GM03348 (cell line): ENCODE data around the gene POP7.
"Not testable (repeated sequence)": the region's sequence is repeated elsewhere in the genome, so short reads cannot be mapped to it uniquely, and the experiment has no call there.

Source experiments
- DNase-seq: peaks from one replicate; pipeline ENCODE4 v3.0.0; 2012; ENCODE audit warnings: low spot score

The POP7 gene

DNA sequence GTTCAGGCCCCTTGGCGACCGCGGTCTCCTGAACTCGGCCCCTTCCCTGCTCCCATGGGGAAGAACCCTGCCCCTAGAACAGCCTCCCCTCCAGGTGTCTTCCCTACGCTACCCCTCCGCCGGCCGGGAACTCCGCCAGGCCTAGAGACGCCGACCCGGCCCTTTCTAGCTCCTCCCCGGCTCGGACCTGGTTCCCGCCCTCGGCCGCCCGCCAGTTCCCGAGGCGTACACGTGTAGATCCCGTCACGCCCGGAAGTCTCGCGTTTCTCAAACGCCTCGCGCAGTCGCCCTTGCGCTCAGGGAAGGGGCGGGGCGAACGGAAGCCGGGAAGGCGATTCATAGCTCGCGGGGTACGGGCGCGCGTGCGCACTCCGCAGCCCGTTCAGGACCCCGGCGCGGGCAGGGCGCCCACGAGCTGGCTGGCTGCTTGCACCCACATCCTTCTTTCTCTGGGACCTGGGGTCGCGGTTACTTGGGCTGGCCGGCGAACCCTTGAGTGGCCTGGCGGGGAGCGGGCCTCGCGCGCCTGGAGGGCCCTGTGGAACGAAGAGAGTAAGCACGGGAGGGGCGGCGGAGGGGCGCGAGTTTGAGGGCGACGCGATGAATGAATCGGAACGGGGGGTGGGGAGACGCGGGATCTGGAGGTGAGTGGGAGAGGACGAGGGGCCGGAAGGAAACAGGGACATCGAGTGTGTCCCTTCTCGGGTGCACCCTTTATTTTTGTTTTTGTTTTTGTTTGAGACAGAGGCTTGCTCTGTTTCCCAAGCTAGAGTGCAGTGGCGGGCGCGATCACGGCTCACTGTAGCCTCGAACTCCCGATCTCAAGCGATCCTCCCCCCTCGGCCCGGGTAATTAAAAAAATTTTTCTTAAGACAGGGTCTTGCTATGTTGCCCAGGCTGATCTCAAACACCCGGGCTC lies at the start of gene POP7:
Gene POP7 (plus strand): TSS at position 369 of the 919 bp plus-strand sequence. CDS start 710 bp downstream, outside the sequence.
- peak; percentile 99 for DNase-seq

DNA sequence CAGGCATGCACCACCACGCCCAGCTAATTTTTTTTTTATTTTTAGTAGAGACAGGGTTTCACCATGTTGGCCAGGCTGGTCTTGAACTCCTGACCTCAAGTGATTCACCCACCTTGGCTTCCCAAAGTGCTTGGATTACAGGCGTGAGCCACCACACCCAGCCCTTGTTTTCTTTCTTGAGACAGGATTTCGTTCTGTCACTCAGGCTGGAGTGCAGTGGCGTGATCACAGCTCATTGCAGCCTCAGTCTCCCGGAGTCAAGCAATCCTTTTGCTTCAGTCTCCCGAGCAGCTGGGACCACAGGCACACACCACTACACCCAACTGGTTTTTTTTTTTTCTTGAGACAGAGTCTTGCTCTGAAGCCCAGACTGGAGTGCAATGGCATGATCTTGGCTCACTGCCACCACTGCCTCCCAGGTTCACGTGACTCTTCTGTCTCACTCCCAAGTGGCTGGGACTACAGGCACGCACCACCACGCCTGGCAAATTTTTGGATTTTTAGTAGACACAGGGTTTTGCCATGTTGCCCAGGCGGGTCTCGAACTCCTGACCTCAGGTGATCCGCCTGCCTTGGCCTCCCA lies 43.6 kb upstream of the POP7 start:
- DNase-seq, result not testable (repeated sequence)

DNA sequence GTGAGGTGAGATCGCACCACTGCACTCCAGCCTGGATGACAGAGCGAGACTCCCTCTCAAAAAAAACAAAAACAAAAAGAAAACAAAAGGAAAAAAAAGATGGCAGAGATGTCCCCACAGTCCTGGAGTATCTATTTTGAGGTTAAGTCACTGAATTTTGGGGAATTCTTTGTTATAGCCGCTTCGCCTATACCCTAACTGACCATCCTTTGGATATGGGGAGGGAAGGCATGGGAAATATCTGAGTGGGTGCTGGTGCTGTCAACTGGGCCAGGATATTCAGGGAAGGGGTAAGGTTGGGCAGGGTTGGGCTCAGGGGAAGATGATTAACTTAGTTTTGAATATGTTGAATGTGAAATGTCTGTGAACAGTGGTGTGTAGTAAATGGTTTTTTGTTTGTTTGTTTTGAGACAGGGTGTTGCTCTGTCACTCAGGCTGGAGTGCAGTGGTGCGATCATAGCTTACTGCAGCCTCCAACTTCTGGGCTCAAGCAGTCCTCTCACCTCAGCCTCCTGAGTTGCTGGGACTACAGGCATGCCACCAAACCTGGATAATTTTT lies 40.7 kb upstream of the POP7 start:
- no peak for DNase-seq

DNA sequence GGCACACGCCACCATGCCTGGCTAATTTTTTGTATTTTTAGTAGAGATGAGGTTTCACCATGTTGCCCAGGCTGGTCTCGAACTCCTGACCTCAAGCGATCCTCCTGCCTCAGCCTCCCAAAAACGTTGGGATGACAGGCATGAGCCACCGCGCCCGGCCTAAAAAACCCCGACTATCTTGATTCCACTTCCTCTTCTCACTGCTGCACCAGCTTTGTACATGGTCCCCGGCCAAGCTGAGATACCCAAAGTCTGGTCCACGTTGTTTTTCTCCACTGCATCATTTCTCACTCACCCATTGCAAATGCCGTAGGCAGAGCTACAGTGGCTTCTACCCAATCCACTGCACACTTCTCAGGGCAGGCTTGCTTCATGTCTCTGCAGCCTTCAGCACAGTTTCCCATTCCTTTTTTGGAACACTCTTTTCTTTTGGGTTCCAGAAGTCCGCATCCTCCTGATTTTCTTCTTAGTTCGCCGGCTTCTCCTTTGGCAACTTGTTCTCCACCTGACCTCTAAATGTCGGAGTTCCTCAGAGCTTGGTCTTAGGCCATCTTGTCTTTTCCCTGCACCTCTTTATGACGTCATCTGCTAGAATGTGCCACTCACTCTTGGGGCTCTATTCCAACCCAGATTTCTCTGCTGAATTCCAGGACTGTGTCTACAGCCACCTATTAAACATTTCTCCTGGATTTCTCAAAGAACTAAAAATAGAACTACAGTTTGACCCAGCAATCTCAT lies 38.4 kb upstream of the POP7 start:
- no peak for DNase-seq

DNA sequence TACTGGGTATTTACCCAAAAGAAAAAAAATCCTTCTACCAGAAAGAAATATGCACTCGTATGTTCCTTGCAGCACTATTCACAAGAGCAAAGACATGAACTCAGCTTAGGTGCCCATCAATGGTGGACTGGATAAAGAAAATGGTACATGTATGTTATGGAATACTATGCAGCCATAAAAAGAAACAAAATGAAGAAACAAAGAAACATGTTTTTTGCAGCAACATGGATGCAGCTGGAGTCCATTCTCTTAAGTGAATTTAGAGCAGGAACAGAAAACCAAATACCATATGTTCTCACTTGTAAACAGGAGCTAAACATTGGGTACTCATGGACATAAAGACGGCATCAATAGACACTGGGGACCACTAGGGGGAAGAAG lies 37.9 kb upstream of the POP7 start:
- no peak for DNase-seq

DNA sequence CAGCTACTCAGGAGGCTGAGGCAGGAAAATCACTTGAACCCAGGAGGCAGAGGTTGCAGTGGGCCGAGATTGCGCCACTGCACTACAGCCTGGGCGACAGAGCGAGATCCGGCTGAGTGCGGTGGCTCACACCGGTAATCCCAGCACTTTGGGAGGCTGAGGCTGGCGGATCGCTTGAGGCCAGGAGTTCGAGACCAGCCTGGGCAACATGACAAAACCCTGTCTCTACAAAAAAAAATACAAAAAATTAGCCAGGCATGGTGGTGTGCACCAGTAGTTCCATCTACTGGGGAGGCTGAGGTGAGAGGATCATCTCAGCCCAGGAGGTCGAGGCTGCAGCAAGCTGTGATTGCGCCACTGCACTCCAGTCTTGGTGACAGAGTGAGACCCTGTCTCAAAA lies 36.8 kb upstream of the POP7 start:
- DNase-seq, result not testable (repeated sequence)

DNA sequence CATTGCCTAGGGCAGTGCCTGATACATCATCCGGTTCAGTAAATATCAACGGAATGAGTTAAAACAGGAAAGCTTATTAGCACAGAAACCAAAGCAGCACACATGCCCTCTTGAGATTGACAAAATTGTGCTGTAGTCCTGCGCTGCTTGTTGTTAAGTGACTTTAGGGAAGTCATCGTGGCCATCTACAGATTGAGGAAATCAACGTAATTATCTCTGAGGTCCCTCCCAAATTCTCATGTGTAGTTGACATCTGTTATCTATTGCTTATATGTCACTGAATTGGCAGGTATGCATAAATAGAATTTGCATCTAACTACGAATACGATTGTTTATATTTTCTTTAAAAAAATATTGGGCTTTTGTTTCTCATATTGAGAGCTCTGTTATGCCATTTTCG lies 35.8 kb upstream of the POP7 start:
- no peak for DNase-seq

DNA sequence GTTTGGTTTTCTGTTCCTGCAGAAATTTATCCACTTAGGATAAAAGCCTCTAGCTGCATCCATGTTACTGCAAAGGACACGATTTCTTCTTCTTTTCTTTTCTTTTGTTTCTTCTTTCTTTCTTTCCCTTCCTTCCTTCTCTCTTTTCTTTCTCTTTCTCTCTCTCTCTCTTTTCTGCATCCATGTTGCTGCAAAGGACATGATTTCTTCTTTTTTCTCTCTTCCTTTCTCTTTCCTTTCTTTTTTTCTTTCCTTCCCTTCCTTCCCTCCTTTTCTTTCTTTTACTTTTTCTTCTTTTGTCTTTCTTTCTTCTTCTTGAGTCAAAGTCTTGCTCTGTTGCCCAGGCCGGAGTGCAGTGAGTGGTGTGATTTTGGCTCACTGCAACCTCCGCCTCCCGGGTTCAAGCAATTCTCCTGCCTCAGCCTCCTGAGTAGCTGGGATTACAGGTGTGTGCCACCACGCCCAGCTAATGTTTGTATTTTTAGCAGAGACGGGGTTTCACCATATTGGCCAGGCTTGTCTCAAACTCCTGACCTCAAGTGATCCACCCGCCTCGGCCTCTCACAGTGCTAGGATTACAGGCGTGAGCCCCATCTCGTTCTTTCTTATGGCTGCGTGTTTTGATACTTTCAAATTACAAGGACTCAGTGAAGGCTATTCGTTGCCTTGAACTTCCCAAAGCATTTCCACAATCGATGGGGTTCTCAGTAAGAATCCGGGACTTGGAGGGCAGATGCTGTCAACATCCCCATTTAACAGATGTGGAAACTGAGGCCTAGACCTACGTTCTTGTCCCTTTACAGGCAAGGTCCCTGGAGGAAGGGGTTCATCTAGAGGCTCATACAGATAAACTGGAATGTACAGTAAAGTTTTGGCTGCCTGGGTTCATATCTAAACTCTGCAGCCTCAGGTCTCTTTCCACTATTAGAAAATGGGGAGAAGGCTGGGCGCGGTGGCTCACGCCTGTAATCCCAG lies 34.3 kb upstream of the POP7 start:
- no peak for DNase-seq

DNA sequence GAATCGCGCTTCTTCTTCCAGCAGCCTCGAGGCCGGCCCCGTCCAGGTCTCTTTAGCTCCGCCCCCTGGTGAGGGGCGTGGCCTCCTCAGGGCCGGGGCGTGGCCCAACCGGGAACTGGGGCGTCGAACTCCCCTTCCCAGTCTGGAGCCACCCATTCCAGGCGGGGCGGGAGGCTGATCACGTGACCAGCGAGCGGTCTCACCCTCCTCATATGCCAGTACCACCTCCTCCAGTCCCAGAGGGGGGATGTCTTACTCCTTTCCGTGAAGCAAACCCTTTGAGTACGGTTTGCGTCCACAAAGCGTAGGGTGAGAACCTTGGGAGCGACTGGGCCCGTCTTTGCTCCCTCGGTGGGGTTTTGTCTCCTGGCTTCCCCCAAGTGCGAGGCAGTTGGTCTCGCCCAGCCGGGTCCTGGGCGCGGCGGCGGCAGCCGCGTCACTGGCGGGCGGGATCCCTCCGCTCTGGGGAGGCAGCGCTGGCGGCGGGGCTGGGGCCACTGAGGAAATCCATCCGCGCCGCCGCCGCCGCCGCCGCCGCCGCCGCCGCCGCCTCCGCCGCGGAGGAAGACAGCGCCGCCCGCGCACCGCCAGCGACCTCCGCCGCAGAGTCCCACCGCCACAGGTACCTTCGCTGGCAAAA lies 32.5 kb upstream of the POP7 start, which contains the start of gene GNB2:
Gene GNB2 (plus strand): TSS at position 439 of the 640 bp plus-strand sequence. CDS start 2,526 bp downstream, outside the sequence.
- peak; percentile 100 for DNase-seq

DNA sequence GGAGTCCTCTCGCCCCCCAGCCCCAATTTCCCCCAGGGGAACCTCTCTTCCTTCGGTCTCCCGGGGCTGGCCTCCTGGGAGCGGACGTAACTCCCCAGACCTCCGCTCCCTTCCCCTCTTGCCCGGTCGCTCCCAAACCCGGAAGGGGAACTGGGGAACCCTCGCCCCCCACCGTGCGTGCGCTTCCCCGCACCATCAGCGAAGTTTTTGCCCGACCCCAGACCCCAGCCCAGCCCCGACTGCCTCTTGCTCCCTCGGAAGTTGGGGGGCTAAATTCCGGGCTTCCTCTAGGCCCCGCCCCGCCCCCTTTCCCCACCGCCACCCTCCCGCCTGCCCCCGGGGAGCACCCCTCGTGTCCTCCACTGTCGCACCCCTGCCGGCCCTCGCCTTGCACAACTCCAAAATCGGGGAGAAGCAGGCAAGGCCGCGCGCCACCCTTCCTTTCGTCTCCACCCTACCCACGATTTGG lies 31.9 kb upstream of the POP7 start:
- DNase-seq, result peak; percentile 56

DNA sequence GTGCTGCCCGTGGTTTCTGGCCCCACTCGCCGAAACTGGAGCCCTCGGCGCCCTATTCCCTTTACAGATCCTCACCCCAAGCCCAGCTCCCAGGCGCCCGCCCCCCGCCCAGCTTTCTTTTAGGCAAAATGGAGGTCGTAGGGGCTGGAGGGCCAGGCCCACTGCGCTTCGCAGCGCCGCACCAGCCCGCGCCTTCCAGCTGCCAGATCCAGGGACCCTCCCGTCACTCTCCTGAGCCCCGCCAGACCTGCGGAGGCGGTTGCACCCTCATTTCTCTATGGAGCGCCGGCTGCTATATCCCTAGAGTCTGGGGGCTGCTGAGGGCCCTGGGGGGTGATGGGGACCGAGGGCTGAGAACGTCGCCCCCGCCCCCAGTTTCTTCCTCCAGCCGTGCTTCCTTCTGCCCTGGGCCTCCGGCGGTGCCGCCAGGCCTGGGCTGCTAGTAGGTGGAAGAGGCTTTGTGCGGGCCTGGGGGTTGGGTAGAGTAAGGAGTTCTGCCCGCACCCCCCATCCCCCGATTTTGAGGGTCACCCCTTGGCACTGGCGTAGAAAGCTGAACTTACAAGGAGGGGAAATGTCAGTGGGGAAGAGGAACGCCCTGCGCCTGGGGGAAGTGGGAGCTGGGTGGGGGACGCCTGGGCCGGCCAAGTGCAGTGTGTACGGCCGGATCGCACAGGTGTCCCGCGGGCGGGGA lies 31.4 kb upstream of the POP7 start:
- DNase-seq, result no peak

DNA sequence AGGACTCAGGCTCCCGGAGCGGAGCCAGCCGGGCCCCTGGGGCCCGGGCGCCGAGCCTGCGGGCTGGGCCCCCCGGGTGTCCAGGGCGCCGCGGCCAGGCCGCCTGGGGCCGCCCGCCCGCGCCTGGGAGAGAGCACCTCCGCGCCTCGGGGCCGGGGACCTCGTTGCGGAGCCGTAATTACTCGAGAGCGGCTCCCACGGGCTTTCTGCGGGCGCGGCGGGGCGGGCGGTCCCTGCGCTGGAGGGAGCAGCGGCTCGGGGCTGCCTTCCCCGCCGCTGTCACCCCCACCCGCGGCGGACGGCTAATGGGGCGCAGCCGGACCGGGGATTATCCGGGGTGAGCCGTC lies 30.8 kb upstream of the POP7 start:
- peak; percentile 40 for DNase-seq

DNA sequence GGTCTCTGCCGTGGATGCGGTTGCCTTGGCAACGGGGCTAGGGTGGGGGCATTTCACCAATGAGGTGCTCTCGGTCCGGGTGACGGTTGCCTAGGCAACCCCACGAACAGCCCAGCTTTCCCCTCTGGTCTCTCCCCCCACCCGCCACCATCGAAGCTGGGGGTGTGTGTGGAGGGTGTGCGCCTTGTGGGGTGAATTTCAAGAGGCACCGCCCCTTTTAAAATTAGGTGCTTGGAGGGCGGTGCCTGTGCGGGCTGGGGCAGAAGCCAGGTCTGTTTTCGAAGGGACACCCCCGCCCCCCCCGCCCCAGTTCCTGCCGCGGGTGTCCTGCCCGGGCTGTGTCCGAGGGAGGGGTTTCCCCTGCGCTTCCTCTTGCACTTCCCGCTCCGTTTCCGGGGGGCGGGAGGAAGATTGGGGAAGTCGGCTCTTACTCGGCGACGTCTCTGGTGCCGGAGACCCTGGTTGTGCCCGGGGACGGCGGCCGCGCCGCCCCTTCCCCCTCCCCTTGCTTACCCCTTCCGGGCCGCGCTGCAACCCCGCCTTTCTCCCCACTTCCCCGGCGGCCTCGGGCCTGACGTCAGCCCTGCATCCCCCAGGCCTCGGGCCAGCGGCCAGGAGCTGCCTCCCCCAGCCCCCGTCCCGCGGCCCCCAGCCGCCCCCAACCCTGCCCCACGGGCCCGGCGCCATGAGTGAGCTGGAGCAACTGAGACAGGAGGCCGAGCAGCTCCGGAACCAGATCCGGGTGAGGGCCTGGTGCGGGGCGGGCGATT lies 30.2 kb upstream of the POP7 start:
- DNase-seq, result peak; percentile 76

DNA sequence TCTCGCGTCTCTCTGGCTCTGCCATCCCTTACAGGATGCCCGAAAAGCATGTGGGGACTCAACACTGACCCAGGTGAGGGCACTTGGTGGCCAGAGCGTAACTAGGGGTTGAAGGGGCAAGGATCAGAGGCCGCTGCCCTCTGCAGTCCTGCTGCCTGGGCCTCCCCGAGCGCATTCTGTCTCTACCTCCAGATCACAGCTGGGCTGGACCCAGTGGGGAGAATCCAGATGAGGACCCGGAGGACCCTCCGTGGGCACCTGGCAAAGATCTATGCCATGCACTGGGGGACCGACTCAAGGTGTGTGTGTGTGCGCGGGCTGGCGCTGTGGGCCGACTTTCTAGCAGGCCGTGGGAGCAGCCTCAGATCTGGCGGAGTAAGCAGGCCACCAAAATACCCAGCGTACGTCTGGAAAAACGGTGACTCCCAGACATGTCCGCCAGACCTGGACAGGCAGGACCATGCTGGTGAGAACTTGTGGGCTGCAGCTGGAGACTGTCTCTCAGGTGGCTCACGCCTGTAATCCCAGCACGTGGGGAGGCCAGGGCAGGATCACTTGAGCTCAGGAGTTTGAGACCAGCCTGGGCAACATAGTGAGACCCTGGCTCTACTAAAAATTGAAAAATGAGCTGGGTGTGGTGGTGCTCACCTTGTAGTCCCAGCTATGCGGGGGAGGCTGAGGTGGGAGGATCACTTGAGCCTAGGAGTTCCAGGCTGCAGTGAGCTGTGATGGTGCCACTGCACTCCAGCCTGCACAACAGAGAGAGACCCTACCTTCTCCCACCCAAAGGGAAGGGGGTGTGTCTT lies 29.2 kb upstream of the POP7 start:
- DNase-seq, result no peak

DNA sequence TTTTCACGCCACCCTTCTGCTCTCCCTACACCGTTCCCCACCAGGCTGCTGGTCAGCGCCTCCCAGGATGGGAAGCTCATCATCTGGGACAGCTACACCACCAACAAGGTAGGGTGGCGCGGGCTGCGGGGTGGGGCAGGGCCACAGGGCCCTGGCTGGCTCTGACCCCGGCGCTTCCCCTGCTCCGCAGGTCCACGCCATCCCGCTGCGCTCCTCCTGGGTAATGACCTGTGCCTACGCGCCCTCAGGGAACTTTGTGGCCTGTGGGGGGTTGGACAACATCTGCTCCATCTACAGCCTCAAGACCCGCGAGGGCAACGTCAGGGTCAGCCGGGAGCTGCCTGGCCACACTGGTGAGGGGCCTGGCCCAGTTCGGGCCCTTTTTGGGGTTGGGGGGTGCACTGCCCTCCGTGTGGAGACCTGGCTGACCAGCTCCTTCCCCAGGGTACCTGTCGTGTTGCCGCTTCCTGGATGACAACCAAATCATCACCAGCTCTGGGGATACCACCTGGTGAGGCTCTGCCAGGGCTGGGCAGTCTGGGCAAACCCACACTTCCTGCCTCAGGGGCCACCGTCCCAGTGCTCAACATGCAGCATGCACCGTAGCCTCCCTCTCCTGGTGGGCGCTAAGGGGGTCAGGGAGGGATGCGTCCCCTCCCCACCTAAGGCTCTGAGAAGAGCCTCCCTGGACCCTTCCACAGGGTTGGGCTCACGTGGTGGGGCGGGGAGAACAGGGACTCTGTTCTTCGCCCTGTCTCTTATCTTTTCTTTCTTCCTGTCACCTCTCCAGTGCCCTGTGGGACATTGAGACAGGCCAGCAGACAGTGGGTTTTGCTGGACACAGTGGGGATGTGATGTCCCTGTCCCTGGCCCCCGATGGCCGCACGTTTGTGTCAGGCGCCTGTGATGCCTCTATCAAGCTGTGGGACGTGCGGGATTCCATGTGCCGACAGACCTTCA lies 28.3 kb upstream of the POP7 start:
- no peak for DNase-seq

DNA sequence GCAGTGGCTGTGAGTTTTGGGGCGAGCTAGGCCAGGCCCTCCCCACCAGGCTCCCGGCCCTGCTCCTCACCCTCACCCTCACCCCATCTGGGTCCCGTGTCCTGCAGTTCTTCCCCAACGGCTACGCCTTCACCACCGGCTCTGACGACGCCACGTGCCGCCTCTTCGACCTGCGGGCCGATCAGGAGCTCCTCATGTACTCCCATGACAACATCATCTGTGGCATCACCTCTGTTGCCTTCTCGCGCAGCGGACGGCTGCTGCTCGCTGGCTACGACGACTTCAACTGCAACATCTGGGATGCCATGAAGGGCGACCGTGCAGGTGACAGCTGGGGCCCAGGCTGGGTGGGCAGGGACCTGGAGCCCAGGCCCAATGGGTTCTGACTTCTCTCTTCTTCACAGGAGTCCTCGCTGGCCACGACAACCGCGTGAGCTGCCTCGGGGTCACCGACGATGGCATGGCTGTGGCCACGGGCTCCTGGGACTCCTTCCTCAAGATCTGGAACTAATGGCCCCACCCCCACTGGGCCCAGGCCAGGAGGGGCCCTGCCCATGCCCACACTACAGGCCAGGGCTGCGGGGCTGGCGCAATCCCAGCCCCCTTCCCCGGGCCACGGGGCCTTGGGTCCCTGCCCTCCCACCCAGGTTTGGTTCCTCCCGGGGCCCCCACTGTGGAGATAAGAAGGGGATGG lies 27.5 kb upstream of the POP7 start:
- no peak for DNase-seq
